HK-2 (cell line): ENCODE results near the gene ANKMY1.
"Not testable (repeated sequence)": the region's sequence is repeated elsewhere in the genome, so short reads cannot be mapped to it uniquely, and the experiment has no call there.

Experiments
- DNase-seq: peaks from one replicate; pipeline ENCODE4 v3.0.0-alpha.2; 2018; ENCODE audit not compliant: unreplicated experiment

The ANKMY1 gene

DNA sequence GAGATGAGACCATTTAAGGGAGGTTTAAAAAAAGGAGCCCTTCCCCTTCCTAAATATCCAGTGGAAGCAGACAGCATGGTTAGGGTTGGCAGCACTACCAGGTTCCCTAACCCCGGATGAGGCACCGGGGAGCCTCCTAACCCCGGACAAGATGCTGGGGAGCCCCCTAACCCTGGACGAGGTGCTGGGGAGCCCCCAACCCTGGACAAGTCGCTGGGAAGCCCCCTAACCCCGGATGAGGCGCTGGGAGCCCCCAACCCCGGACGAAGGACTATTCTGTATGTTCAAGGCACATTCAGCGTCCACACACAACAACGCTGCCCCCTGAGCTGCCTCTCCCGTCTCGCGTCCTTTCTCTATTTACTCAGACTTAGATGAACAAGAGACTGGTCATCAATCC, 51.9 kb downstream of the ANKMY1 start:
- no peak for DNase-seq

DNA sequence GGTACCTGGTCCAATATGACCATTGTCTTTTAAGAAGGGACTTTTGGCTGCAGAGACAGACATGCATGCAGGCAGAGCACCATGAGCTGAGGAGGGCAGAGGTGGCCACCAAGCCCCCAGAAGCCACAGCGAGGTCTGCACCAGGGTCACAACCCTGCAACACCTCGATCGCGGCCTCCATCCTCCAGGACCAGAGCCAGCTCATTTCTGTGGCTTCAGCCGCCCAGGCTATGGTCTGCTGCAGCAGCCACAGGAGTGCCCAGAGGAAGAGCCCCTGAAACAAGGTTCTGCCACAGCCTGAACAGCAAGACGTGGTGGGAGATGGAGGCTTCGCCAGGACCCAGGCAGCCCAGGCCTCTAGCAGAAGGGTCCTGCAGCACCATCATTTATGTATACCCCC, 53.9 kb downstream of the ANKMY1 start:
- DNase-seq: no peak

GRCh38 chr2:240503375-240503774, 54.4 kb downstream of the ANKMY1 start:
- DNase-seq: no peak

DNA sequence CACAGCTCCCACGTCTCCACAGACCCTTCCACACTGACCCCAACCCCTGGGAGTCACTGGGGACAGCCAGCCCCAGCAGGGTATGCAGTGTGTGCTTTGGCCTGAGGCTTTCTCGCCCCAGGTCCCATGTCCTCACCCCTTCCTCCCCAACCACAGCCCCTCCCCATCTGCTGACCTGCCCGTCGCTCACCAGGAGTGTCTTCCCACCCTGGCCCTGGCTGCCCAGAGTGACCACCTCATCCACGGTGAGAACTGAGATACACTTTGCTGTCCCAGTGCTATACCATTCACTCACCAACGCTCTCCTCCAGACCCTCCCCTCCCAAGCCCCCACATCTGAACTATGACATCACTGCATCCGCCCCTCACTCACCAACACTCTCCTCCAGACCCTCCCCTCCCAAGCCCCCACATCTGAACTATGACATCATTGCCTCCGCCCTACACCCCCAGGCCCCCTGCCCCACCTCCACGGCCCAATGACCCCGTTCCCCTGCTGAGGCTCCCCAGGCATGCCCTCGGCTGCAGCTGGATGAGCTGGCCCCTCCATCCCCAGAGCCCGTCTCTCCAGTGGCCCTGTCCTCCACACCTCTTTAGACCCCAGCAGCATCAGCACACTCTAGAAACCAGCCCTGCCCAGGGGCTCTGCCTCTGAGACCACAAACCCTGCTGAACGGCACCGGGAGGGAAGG, 55.2 kb downstream of the ANKMY1 start:
- DNase-seq: no peak

- no peak for DNase-seq
These were observed 55.7 kb downstream of the ANKMY1 start for GRCh38 chr2:240502059-240502429.

GRCh38 chr2:240501531-240501991, 56.2 kb downstream of the ANKMY1 start:
- DNase-seq: no peak

DNA sequence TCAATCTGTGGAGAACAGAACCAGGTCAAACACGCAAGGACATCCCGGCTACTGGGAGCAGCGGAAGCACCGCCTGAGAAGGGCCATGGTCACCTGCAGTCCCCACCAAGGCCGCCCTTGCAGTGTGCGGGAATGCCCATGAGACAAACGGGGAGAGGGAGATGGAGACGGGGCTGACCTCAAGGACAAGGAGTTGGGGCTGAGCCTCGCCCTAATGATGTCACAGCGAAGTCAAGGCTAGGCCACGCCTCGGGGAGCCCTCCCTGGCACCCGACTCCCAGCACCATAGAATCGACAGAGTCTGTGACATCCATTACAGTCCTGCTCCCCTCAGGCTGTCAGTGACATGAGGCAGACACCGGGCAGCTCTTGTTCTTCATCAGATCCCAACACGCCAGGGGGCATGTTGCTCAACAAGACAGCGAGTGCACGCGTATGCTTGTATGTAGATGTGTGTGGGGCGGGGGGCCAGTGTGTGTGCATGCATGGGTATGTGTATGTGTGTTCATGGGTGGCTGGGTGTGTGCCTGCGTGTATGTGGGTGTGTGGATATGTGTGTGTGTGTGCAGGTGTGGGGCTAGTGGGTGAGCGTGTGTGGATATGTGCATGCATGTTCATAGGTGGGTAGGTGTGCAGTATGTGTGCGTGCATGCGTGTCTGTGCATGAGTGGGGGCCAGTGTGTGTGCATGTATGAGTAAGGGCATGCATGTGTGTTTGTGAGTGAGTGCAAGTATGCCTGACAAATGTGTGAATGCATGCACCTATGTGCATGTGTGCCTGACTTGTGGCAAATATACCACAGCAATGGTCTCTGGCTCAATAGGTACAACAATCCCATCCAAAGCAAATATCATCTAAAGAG, 57.0 kb downstream of the ANKMY1 start:
- DNase-seq: no peak

DNA sequence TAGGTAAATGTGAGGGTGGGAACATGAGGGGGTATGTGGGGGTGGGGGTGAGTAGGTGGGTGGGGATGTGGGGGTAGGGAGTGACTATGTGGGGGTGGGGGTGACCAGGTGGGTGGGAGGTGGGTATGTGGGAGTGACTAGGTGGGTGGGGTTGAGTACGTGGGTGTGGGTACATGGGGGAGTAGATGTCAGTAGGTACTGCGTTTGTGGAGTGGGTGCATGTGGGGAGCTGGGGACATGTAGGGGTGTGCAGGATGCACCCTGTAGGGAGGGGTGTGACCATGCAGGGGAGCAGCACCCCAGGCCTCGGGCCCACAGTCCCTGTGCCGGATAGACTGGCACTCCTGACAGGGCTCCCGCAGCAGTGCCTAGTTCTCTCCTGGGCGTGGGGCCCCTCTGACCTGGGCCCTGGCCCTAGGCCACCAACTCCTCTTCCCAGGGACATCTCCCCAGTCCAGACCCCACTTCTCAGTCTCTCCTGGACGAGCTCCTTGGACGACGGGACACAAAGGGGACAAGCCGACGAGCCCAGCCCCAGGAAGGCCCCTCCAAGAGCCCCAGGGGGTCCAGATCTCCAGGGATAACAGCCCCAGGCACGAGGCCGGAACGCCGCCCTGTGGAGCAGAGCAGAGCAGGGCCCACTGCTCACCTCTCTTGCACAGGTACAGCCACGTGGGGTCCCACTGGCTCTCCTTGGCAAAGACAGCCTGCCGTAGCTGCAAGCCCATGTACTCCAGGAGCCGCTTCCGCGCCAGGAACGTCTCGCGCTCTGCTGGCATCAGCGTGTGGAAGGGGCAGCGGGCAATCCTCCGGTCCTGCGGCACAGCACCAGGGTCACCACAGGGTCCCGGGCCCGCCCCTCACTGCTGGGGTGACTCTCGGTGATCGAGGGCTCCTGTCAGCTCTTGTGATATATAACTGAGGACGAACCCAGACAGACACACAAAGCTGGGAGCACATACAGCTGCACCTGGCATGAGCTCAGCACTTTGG, 58.2 kb downstream of the ANKMY1 start:
- DNase-seq: no peak

DNA sequence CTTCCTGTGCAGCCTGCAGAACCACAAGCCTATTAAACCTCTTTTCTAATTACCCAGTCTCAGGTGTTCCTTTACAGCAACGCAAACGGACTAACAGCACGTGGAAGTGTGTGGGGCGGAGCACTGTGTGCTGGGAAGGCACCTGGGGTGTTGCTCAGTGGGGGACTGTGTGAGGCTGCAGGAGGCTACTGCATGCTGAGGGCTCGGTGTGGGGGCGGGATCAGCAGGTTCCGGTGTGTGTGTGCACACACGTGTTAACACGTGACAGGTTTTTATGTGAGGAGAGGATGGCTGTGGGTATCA, 58.9 kb downstream of the ANKMY1 start:
- no peak for DNase-seq

DNA sequence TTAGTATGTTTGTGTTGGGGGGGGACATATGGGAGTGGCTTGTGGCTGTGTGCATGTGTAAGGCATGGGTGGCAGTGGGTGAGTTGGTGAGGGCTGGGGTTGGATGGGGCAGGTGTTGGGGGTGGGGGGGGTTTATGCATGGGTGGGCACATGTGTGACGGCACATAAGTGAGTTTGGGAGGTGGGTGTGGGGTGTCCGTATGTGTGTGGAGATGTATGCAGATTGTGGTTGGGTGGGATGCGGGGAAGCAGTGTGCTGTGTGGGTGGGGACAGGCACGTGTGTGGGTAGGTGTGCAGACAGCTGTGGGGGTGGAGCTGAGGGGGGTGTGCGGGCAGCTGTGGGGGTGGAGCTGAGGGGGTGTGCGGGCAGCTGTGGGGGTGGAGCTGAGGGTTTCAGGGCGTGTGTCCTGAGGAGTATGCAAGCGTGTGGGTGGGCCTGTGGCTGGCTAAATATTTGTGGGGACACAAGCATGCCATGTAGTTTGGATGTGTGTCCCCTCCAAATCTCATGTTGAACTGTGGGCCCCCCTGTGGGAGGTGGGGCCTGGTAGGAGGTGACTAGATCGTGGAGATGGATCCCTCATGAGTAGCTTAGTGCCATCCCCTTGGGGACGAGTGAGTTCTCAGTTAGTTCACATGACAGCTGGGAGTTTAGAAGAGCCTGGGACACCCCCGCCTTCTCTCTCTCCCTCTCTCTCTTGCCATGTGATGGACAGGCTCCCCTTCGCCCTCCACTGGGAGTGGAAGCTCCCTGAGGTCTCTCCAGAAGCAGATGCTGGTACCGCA, 59.4 kb downstream of the ANKMY1 start:
- DNase-seq: no peak

GRCh38 chr2:240497082-240497481, 60.7 kb downstream of the ANKMY1 start:
- not testable (repeated sequence) for DNase-seq

DNA sequence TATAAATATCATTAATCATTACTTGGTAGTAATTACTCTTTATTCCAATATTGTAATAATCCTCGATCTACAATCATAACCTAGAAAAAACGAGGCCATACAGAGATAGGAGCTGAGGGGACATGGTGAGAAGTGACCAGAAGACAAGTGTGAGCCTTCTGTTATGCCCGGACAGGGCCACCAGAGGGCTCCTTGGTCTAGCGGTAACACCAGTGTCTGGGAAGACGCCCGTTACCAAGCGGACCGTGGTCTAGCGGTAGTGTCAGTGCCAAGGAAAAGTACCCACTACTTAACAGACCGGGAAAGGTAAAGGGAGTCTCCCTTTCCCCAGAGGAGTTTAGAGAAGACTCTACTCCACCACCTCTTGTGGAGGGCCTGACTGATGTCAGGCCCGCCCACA, 62.8 kb downstream of the ANKMY1 start:
- DNase-seq: not testable (repeated sequence)

GRCh38 chr2:240494194-240494793, 63.5 kb downstream of the ANKMY1 start:
- no peak for DNase-seq

DNA sequence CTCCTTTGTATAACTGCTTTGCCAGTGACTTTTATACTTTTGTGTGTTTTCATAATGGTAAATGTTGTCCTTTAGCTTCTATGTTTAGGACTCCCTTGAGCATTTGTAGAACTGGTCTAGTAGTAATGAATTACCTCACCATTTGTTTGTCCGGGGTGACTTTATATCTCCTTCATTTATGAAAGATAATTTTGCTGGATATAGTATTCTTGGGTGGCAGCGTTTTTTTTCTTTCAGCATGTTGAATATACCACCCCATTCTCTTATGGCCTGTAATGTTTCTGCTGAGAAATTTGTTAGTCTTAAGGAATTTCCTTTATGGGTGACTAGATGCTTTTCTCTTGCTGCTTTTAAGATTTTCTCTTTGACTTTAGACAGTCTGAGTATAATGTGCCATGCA, 66.3 kb downstream of the ANKMY1 start:
- DNase-seq: no peak

DNA sequence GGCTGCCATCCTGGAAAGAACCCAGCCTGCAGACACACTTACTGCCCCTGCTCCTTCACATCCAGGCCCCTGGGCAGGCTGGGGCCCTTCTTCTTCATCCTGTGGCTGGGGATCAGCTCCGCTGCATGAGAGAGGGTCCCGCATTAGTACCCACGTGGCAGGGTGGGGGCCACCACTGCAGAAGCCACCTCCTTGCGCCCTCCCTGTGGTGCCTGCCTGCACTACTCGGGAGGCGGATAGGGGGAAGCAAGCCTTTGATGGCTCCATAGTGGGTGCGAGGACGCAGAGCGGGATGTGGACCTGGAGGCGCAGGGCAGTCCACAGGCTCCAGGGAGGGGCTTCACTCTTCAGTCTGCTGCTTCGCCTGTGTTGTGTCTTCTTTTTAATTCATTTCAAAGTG, 75.6 kb downstream of the ANKMY1 start:
- no peak for DNase-seq

DNA sequence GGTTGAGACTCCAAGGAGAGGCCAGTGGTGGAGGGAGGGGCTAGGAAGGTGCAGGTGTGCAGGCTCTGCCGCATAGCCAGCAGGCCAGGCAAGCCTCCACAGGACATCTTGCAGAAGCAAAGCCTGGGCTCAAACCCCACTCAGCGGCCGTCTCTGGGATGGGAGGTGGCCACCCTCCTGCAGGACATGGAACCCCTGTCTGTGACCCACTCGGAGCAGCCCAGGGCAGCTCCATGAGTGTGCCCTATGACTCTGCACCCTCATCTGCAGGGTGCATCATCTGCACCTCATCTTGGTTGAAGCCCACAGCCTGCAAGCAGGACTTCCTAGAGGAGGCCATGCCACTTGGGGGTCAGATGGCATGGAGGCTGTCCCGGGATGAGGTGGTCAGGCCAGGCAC, 76.1 kb downstream of the ANKMY1 start:
- no peak for DNase-seq

GRCh38 chr2:240480834-240481623, 76.8 kb downstream of the ANKMY1 start:
- no peak for DNase-seq

DNA sequence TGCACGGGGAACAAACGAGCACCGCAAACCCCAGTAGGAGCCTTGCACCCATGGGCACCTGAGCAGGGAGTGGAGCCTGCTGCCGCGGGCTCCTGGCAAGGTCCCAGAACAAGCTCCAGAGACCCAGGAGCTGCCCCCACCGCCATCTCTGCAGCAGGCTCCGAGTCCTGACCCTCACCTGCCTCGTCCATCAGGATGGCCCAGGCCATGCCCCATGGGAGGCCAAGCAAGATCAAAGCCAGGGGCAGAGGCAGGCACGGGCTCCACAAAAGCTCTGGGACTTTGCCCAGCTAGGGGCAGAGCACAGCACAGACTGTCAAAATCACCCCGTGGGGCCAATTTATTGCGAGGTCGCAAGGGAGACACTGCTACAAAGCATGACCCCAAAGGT, 78.7 kb downstream of the ANKMY1 start:
- no peak for DNase-seq

DNA sequence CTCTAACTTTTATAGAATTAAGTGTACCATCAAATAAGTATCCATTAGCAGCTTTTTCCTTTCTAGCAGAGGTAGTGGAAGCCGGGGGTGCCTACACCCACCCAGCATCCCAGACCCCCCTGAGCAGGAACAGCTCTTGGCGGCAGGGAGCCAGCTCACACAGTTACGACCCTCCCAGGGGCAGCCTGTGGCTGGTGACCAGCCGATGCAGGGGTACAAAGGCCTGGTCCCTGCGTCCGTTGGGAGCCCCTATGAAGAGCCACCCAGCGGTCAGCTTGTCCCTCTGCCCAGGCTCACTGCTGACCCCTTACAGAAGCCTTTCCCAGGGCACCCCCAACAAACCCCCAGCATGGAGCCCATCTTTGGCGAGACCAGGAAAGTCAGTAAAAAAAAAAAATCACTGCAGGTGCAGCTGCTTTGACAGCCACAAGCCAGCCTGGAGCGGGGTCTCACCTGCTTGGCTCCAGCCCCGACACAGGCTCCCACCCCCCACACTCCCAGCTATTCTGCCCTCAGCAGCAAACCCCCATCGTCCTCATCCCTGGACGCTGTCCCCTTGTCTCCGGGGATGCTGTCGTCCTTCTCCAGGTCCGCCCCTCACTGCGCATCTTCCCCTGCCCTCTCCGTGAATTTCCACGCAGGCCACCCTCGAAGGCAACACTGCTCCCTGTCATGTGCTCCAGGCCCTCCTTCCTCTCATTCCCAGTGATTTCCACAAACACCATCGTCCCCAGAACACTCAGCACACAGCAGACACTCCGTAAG, 79.3 kb downstream of the ANKMY1 start:
- no peak for DNase-seq
